Measurements from ENCODE around the gene CCR4.
"Not testable (repeated sequence)": the region's sequence is repeated elsewhere in the genome, so short reads cannot be mapped to it uniquely, and the experiment has no call there.

CCR4 gene

DNA sequence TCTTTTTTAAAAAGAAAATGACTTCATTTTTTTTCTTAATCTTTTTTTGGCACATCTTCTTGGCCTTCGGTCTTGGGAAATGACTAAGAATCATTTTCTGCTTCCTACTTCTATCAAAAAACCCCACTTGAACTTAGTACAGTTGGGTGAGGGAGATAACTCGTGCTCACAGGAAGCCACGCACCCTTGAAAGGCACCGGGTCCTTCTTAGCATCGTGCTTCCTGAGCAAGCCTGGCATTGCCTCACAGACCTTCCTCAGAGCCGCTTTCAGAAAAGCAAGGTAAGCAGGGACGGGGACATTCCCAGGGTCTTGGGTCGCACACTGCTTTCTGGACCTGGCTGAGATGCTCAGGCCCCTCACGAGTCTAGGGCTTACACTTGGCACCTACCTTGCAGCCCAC is at the start of gene CCR4:
Gene CCR4 (plus strand): TSS at position 235 of the 402 bp plus-strand sequence. CDS start 1,779 bp downstream, outside the sequence.
- no peak for DNase-seq (ENCODE audit: low read depth, low spot score)
- no peak within 1 kb of the TSS for H3K4me3 ChIP-seq (ENCODE audit: low read depth, low read length)
- no peak for TF ChIP-seq CTCF (IDR thresholded peaks at IDR 0.05; ENCODE audit: low read depth, low read length)
- in situ Hi-C loops (cut with HindIII; ENCODE audit: low sequenced_read_pairs): no loop called here

- H3K4me3 ChIP-seq (ENCODE audit: low read depth, low read length); DNase-seq (ENCODE audit: low read depth, low spot score); in situ Hi-C loops (cut with HindIII; ENCODE audit: low sequenced_read_pairs): not testable (repeated sequence)
Measured at GRCh38 chr3:32902887-32903371, 48.5 kb upstream of the CCR4 start.

- TF ChIP-seq CTCF (IDR thresholded peaks at IDR 0.05; ENCODE audit: low read depth, low read length): no peak
- H3K4me3 ChIP-seq (ENCODE audit: low read depth, low read length): no peak overlapping the region
- in situ Hi-C loops (cut with HindIII; ENCODE audit: low sequenced_read_pairs): no loop called here
- DNase-seq (ENCODE audit: low read depth, low spot score): no peak
Measured at GRCh38 chr3:32903953-32904352, 47.5 kb upstream of the CCR4 start.

GRCh38 chr3:32909999-32910398 is 41.4 kb upstream of the CCR4 start:
- no peak for TF ChIP-seq CTCF (IDR thresholded peaks at IDR 0.05; ENCODE audit: low read depth, low read length)
- in situ Hi-C loops (cut with HindIII; ENCODE audit: low sequenced_read_pairs): no loop called here
- DNase-seq (ENCODE audit: low read depth, low spot score): no peak
- H3K4me3 ChIP-seq (ENCODE audit: low read depth, low read length): no peak overlapping the region

DNA sequence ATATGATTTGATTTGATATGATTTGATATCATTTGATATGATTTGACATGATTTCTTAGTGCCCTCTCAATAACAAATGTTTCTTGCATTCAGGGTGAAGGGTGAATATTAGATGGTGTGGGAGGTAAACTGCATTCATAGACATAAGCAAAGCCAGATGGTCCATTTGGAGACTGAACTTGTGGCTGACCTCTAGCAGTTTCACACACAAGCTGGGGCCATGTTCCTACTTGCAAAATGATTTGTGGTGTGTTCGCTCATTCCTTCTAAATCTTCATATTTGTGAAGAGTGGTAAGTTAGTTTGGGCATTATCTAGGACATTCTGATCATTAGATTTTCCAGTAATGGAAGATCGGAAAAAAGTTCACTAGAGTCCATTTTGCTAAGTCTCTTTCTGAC is 40.5 kb upstream of the CCR4 start:
- H3K4me3 ChIP-seq (ENCODE audit: low read depth, low read length): no peak overlapping the region
- in situ Hi-C loops (cut with HindIII; ENCODE audit: low sequenced_read_pairs): no loop called here
- no peak for TF ChIP-seq CTCF (IDR thresholded peaks at IDR 0.05; ENCODE audit: low read depth, low read length)
- no peak for DNase-seq (ENCODE audit: low read depth, low spot score)

DNA sequence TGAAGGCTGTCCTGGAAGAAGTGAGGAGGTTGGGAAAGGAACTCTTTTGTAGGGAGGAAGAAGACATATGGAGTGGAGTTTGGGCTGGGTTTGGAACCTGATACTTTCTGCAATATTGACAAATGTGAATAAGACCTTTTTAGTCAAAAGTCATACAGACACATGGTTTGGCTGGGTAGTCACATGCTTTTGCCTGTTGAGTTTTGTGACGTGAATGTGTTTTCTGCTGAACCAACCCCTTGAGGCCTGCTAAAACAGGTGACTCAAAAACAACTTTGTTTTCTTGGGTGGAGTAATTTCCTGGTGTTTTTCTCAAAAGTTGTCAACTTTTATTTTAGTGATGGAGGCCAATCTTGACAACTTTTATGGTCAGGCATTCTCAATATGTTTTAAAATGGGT is 39.4 kb upstream of the CCR4 start:
- no peak for DNase-seq (ENCODE audit: low read depth, low spot score)
- H3K4me3 ChIP-seq (ENCODE audit: low read depth, low read length): no peak overlapping the region
- in situ Hi-C loops (cut with HindIII; ENCODE audit: low sequenced_read_pairs): no loop called here
- TF ChIP-seq CTCF (IDR thresholded peaks at IDR 0.05; ENCODE audit: low read depth, low read length): no peak

DNA sequence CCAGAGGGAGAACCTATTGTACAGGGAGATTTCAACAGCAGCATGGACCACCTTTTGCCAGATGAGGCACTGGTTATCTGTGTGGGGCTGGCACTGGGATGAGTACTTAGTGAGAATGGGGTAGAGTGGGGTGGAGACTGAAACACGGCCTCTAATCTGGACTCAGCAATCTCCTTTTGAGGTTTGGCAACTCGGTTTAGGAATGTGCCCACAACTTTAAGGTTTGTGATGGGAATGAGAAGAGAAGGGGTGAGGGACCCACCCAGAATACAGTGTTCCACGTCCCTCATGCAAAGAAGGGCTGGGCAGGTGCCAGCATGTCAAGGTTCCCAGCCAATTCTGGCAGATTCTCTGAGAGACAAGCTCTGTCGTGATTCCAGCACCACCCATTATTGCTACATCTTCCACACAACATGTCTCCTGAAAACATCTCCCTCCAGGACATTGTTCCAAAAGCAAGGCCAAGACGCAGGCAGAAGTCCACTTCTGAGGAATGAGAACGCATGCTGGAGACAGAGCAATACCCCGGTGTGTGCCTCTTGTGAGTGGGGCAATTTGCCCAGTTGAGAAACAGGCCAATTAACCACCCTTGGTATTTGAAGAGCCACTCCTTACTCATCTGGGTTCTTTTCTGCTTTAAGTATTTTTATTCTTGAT is 37.5 kb upstream of the CCR4 start:
- peak; percentile 18 for DNase-seq (ENCODE audit: low read depth, low spot score)
- H3K4me3 ChIP-seq (ENCODE audit: low read depth, low read length): no peak overlapping the region
- no peak for TF ChIP-seq CTCF (IDR thresholded peaks at IDR 0.05; ENCODE audit: low read depth, low read length)
- in situ Hi-C loops (cut with HindIII; ENCODE audit: low sequenced_read_pairs): no loop called here
